ENCODE measurements around the gene NCOA1. TPM values are rescaled to one million over a fixed set of nuclear protein-coding genes. Genes with fewer than 3 reads are reported as not detected.
"Not testable (repeated sequence)": the region's sequence is repeated elsewhere in the genome, so short reads cannot be mapped to it uniquely, and the experiment has no call there.

The NCOA1 gene
- total RNA-seq, 4 donors from 2014 or later, result 41.3 to 69.6 (median 54.8) TPM

GRCh38 chr2:24546669-24547068, 55.6 kb downstream of the NCOA1 start:
- H3K9me3 ChIP-seq, result no peaks in the 10 kb centered on the region
- no peak overlapping the region for H3K4me3 ChIP-seq
- no peak overlapping the region for H3K27ac ChIP-seq
- no peak for TF ChIP-seq POLR2A (IDR thresholded peaks at IDR 0.05)
- TF ChIP-seq, protein P1, sequence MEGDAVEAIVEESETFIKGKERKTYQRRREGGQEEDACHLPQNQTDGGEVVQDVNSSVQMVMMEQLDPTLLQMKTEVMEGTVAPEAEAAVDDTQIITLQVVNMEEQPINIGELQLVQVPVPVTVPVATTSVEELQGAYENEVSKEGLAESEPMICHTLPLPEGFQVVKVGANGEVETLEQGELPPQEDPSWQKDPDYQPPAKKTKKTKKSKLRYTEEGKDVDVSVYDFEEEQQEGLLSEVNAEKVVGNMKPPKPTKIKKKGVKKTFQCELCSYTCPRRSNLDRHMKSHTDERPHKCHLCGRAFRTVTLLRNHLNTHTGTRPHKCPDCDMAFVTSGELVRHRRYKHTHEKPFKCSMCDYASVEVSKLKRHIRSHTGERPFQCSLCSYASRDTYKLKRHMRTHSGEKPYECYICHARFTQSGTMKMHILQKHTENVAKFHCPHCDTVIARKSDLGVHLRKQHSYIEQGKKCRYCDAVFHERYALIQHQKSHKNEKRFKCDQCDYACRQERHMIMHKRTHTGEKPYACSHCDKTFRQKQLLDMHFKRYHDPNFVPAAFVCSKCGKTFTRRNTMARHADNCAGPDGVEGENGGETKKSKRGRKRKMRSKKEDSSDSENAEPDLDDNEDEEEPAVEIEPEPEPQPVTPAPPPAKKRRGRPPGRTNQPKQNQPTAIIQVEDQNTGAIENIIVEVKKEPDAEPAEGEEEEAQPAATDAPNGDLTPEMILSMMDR (IDR thresholded peaks at IDR 0.05), result no peak
- no peaks in the 10 kb centered on the region for H3K36me3 ChIP-seq
- DNase-seq, result no peak
- H3K4me1 ChIP-seq, result peaks cover 0 to 6% (median 0%) of the 10 kb centered on the region in 4 donors
- H3K27me3 ChIP-seq, result no peaks in the 10 kb centered on the region

DNA sequence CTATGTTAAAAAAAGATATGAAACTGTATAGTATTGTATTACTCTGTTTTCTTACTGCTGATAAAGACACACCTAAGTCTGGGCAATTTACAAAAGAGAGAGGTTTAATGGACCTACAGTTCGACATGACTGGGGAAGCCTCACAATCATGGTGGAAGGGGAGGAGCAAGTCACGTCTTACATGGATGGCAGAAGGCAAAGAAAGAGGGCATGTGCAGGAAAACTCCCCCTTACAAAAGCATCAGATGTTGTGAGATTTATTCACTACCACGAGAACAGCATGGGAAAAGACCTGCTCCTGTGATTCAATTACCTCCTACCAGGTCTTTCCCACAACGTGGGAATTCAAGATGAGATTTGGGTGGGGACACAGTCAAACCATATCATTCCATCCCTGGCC, 57.0 kb downstream of the NCOA1 start:
- no peaks in the 10 kb centered on the region for H3K27me3 ChIP-seq
- H3K27ac ChIP-seq, result no peak overlapping the region
- no peak for TF ChIP-seq POLR2A (IDR thresholded peaks at IDR 0.05)
- TF ChIP-seq, protein P1 (IDR thresholded peaks at IDR 0.05), result no peak
- H3K4me3 ChIP-seq, result no peak overlapping the region
- H3K9me3 ChIP-seq, result no peaks in the 10 kb centered on the region
- H3K36me3 ChIP-seq, result no peaks in the 10 kb centered on the region
- H3K4me1 ChIP-seq, result peaks cover 0 to 6% (median 0%) of the 10 kb centered on the region in 4 donors
- no peak for DNase-seq

DNA sequence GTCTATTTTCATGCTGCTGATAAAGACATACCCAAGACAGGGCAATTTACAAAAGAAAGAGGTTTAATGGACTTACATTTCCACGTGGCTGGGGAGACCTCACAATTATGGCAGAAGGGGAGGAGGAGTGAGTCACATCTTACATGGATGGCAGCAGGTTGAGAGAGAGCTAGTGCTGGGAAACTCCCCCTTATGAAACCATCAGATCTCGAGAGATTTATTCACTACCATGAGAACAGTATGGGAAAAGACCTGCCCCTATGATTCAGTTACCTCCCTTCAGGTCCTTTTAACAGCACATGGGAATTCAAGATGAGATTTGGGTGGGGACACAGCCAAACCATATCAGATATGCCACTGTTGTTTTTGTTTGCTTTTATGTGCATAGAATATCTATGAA, 59.2 kb downstream of the NCOA1 start:
- not testable (repeated sequence) for H3K27me3 ChIP-seq

DNA sequence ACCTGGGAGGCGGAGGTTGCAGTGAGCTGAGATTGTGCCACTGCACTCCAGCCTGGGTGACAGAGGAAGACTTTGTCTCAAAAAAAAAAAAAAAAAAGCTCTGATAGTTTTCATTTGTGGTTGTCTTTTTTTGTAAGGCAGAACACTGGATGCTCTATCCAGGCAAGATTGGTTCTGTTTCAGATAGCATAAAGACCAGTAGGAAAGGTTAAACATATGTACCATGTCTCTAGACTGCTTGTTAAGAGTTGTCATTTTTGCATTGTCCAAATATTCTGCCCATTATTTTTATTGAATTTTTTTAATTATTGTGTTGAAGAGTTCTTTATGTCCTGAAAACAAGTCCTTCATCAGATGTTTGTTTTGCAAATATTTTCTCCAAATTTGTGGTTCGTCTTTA, 60.0 kb downstream of the NCOA1 start:
- TF ChIP-seq POLR2A (IDR thresholded peaks at IDR 0.05), result no peak
- Histone ChIP-seq H3K27me3 (no peaks in the 10 kb centered on the region), H3K4me1 (peaks cover 0 to 6% (median 0%) of the 10 kb centered on the region in 4 donors), H3K36me3 (peaks cover 0 to 5% (median 0%) of the 10 kb centered on the region in 3 donors), H3K27ac (no peak overlapping the region), H3K4me3 (no peak overlapping the region), H3K9me3 (no peaks in the 10 kb centered on the region)
- DNase-seq, result no peak

More for the DNA sequence above, 59.2 kb downstream of the NCOA1 start:
- H3K4me3 ChIP-seq, H3K4me1 ChIP-seq, H3K27ac ChIP-seq, H3K9me3 ChIP-seq, H3K36me3 ChIP-seq, DNase-seq: not testable (repeated sequence)

- Histone ChIP-seq H3K27ac (no peak overlapping the region), H3K27me3 (no peaks in the 10 kb centered on the region), H3K4me1 (peaks cover 0 to 3% (median 0%) of the 10 kb centered on the region in 4 donors), H3K36me3 (peaks cover 0 to 5% (median 0%) of the 10 kb centered on the region in 3 donors), H3K4me3 (no peak overlapping the region), H3K9me3 (no peaks in the 10 kb centered on the region)
- DNase-seq, result no peak
- TF ChIP-seq POLR2A (IDR thresholded peaks at IDR 0.05), result no peak
- TF ChIP-seq, protein P1 (IDR thresholded peaks at IDR 0.05), result no peak
Observed at GRCh38 chr2:24552836-24553235, 61.8 kb downstream of the NCOA1 start.

GRCh38 chr2:24558781-24559472, 67.9 kb downstream of the NCOA1 start:
- H3K4me3 ChIP-seq, result no peak overlapping the region
- TF ChIP-seq, protein P1 (IDR thresholded peaks at IDR 0.05), result no peak
- no peak for TF ChIP-seq POLR2A (IDR thresholded peaks at IDR 0.05)
- no peaks in the 10 kb centered on the region for H3K9me3 ChIP-seq
- no peak for DNase-seq
- no peak overlapping the region for H3K27ac ChIP-seq
- peaks cover 0 to 9% (median 0%) of the 10 kb centered on the region in 4 donors for H3K4me1 ChIP-seq
- peaks cover 0 to 5% (median 0%) of the 10 kb centered on the region in 3 donors for H3K36me3 ChIP-seq
- no peaks in the 10 kb centered on the region for H3K27me3 ChIP-seq
